ENCODE measurements around the gene BABAM2.

The BABAM2 gene

GRCh38 chr2:28325173-28325566, 434.6 kb downstream of the BABAM2 start:
- DNase-seq: peak in 2 of 3 donors; percentile 48 to 55
- H3K4me1 ChIP-seq (ENCODE audit: control extremely low read depth in 1 of 4, control insufficient read depth in 4 of 4, insufficient read depth in 4 of 4, low read length in 3 of 4): peaks cover 5 to 37% (median 16%) of the 10 kb centered on the region in 4 experiments
- no peaks in the 10 kb centered on the region for H3K9me3 ChIP-seq (ENCODE audit: control extremely low read depth in 1 of 5, control insufficient read depth in 4 of 5, insufficient read depth in 2 of 5, low read depth in 1 of 5, low read length in 4 of 5)
- no peak overlapping the region for H3K27ac ChIP-seq (ENCODE audit: insufficient read depth in 1 of 2, low read depth in 1 of 2, low read length in 2 of 2, poor library complexity in 1 of 2, severe bottlenecking in 2 of 2)
- CTCF ChIA-PET: interaction anchor here (1.3 kb wide), 1 partner anchor 15 kb away, joined by 4 read pairs; no protein-coding TSS in a partner anchor
- H3K27me3 ChIP-seq (replicated peaks in 2 of 5; ENCODE audit: control insufficient read depth in 4 of 5, insufficient read depth in 5 of 5, low read length in 4 of 5): no peaks in the 10 kb centered on the region
- POLR2A ChIA-PET: no interaction called here
- peaks cover 0 to 5% (median 3%) of the 10 kb centered on the region in 4 experiments for H3K36me3 ChIP-seq (ENCODE audit: control insufficient read depth in 4 of 4, insufficient read depth in 4 of 4, low read length in 3 of 4)
- WGBS (ENCODE audit: insufficient coverage): 44% methylated on average over 5 of the region's 5 CpGs
- no peak overlapping the region for H3K4me3 ChIP-seq (ENCODE audit: control insufficient read depth in 1 of 7, extremely low read depth in 1 of 7, insufficient read depth in 4 of 7, low read depth in 2 of 7, low read length in 6 of 7)

GRCh38 chr2:28325567-28326468, 435.3 kb downstream of the BABAM2 start:
- H3K27ac ChIP-seq (ENCODE audit: insufficient read depth in 1 of 2, low read depth in 1 of 2, low read length in 2 of 2, poor library complexity in 1 of 2, severe bottlenecking in 2 of 2): no peak overlapping the region
- no peaks in the 10 kb centered on the region for H3K36me3 ChIP-seq (ENCODE audit: control insufficient read depth in 4 of 4, insufficient read depth in 4 of 4, low read length in 3 of 4)
- peak in 2 of 3 donors; percentile 57 for DNase-seq
- no peaks in the 10 kb centered on the region for H3K27me3 ChIP-seq (replicated peaks in 2 of 5; ENCODE audit: control insufficient read depth in 4 of 5, insufficient read depth in 5 of 5, low read length in 4 of 5)
- peaks cover 0 to 1% (median 0%) of the 10 kb centered on the region in 5 experiments for H3K9me3 ChIP-seq (ENCODE audit: control extremely low read depth in 1 of 5, control insufficient read depth in 4 of 5, insufficient read depth in 2 of 5, low read depth in 1 of 5, low read length in 4 of 5)
- CTCF ChIA-PET: interaction anchor here (1.0 to 2.0 kb wide), 3 partner anchors 14 to 22 kb away, joined by 4 to 6 read pairs (median 5); no protein-coding TSS in a partner anchor
- POLR2A ChIA-PET: no interaction called here
- WGBS (ENCODE audit: insufficient coverage): 86% methylated on average over 9 of the region's 10 CpGs
- H3K4me3 ChIP-seq (ENCODE audit: control insufficient read depth in 1 of 7, extremely low read depth in 1 of 7, insufficient read depth in 4 of 7, low read depth in 2 of 7, low read length in 6 of 7): no peak overlapping the region
- H3K4me1 ChIP-seq (ENCODE audit: control extremely low read depth in 1 of 4, control insufficient read depth in 4 of 4, insufficient read depth in 4 of 4, low read length in 3 of 4): peaks cover 5 to 37% (median 16%) of the 10 kb centered on the region in 4 experiments

- no peaks in the 10 kb centered on the region for H3K36me3 ChIP-seq (ENCODE audit: control insufficient read depth in 4 of 4, insufficient read depth in 4 of 4, low read length in 3 of 4)
- H3K4me3 ChIP-seq (ENCODE audit: control insufficient read depth in 1 of 7, extremely low read depth in 1 of 7, insufficient read depth in 4 of 7, low read depth in 2 of 7, low read length in 6 of 7): no peak overlapping the region
- no peak overlapping the region for H3K27ac ChIP-seq (ENCODE audit: insufficient read depth in 1 of 2, low read depth in 1 of 2, low read length in 2 of 2, poor library complexity in 1 of 2, severe bottlenecking in 2 of 2)
- no peak for DNase-seq
- ChIA-PET CTCF (interaction anchor here (0.9 to 2.0 kb wide), 5 partner anchors 10 to 52 kb away, joined by 3 to 6 read pairs (median 4); no protein-coding TSS in a partner anchor), POLR2A (no interaction called here)
- 96% methylated on average over 4 of the region's 4 CpGs for WGBS (ENCODE audit: insufficient coverage)
- peaks cover 0 to 2% (median 0%) of the 10 kb centered on the region in 5 experiments for H3K9me3 ChIP-seq (ENCODE audit: control extremely low read depth in 1 of 5, control insufficient read depth in 4 of 5, insufficient read depth in 2 of 5, low read depth in 1 of 5, low read length in 4 of 5)
- H3K4me1 ChIP-seq (ENCODE audit: control extremely low read depth in 1 of 4, control insufficient read depth in 4 of 4, insufficient read depth in 4 of 4, low read length in 3 of 4): peaks cover 5 to 37% (median 16%) of the 10 kb centered on the region in 4 experiments
- H3K27me3 ChIP-seq (replicated peaks in 2 of 5; ENCODE audit: control insufficient read depth in 4 of 5, insufficient read depth in 5 of 5, low read length in 4 of 5): no peaks in the 10 kb centered on the region
Observed at GRCh38 chr2:28326469-28326805, 435.9 kb downstream of the BABAM2 start.

GRCh38 chr2:28326881-28327505, 436.5 kb downstream of the BABAM2 start:
- H3K4me1 ChIP-seq (ENCODE audit: control extremely low read depth in 1 of 4, control insufficient read depth in 4 of 4, insufficient read depth in 4 of 4, low read length in 3 of 4): peaks cover 5 to 37% (median 16%) of the 10 kb centered on the region in 4 experiments
- CTCF ChIA-PET: interaction anchor here (0.9 to 2.0 kb wide), 4 partner anchors 9 to 52 kb away, joined by 3 to 6 read pairs (median 4); no protein-coding TSS in a partner anchor
- H3K27ac ChIP-seq (ENCODE audit: insufficient read depth in 1 of 2, low read depth in 1 of 2, low read length in 2 of 2, poor library complexity in 1 of 2, severe bottlenecking in 2 of 2): no peak overlapping the region
- DNase-seq: no peak
- 100% methylated on average over 2 of the region's 6 CpGs for WGBS (ENCODE audit: insufficient coverage)
- no peaks in the 10 kb centered on the region for H3K36me3 ChIP-seq (ENCODE audit: control insufficient read depth in 4 of 4, insufficient read depth in 4 of 4, low read length in 3 of 4)
- peaks cover 0 to 2% (median 0%) of the 10 kb centered on the region in 5 experiments for H3K9me3 ChIP-seq (ENCODE audit: control extremely low read depth in 1 of 5, control insufficient read depth in 4 of 5, insufficient read depth in 2 of 5, low read depth in 1 of 5, low read length in 4 of 5)
- no peaks in the 10 kb centered on the region for H3K27me3 ChIP-seq (replicated peaks in 2 of 5; ENCODE audit: control insufficient read depth in 4 of 5, insufficient read depth in 5 of 5, low read length in 4 of 5)
- no peak overlapping the region for H3K4me3 ChIP-seq (ENCODE audit: control insufficient read depth in 1 of 7, extremely low read depth in 1 of 7, insufficient read depth in 4 of 7, low read depth in 2 of 7, low read length in 6 of 7)
- POLR2A ChIA-PET: interaction anchor here (0.5 kb wide), 1 partner anchor 231 kb away, joined by 3 read pairs; no protein-coding TSS in a partner anchor

- Histone ChIP-seq H3K4me1 (ENCODE audit: control extremely low read depth in 1 of 4, control insufficient read depth in 4 of 4, insufficient read depth in 4 of 4, low read length in 3 of 4) (peaks cover 5 to 37% (median 16%) of the 10 kb centered on the region in 4 experiments), H3K4me3 (ENCODE audit: control insufficient read depth in 1 of 7, extremely low read depth in 1 of 7, insufficient read depth in 4 of 7, low read depth in 2 of 7, low read length in 6 of 7) (no peak overlapping the region), H3K36me3 (ENCODE audit: control insufficient read depth in 4 of 4, insufficient read depth in 4 of 4, low read length in 3 of 4) (no peaks in the 10 kb centered on the region), H3K9me3 (ENCODE audit: control extremely low read depth in 1 of 5, control insufficient read depth in 4 of 5, insufficient read depth in 2 of 5, low read depth in 1 of 5, low read length in 4 of 5) (peaks cover 0 to 2% (median 0%) of the 10 kb centered on the region in 5 experiments), H3K27me3 (replicated peaks in 2 of 5; ENCODE audit: control insufficient read depth in 4 of 5, insufficient read depth in 5 of 5, low read length in 4 of 5) (no peaks in the 10 kb centered on the region), H3K27ac (ENCODE audit: insufficient read depth in 1 of 2, low read depth in 1 of 2, low read length in 2 of 2, poor library complexity in 1 of 2, severe bottlenecking in 2 of 2) (no peak overlapping the region)
- CTCF ChIA-PET: interaction anchor here (1.2 to 2.0 kb wide), 2 partner anchors 8 to 12 kb away, joined by 3 to 6 read pairs; no protein-coding TSS in a partner anchor
- POLR2A ChIA-PET: interaction anchor here (0.5 kb wide), 1 partner anchor 231 kb away, joined by 3 read pairs; no protein-coding TSS in a partner anchor
- 100% methylated on average over 5 of the region's 7 CpGs for WGBS (ENCODE audit: insufficient coverage)
- DNase-seq: no peak
Observed at GRCh38 chr2:28327581-28327955, 437.0 kb downstream of the BABAM2 start.

DNA sequence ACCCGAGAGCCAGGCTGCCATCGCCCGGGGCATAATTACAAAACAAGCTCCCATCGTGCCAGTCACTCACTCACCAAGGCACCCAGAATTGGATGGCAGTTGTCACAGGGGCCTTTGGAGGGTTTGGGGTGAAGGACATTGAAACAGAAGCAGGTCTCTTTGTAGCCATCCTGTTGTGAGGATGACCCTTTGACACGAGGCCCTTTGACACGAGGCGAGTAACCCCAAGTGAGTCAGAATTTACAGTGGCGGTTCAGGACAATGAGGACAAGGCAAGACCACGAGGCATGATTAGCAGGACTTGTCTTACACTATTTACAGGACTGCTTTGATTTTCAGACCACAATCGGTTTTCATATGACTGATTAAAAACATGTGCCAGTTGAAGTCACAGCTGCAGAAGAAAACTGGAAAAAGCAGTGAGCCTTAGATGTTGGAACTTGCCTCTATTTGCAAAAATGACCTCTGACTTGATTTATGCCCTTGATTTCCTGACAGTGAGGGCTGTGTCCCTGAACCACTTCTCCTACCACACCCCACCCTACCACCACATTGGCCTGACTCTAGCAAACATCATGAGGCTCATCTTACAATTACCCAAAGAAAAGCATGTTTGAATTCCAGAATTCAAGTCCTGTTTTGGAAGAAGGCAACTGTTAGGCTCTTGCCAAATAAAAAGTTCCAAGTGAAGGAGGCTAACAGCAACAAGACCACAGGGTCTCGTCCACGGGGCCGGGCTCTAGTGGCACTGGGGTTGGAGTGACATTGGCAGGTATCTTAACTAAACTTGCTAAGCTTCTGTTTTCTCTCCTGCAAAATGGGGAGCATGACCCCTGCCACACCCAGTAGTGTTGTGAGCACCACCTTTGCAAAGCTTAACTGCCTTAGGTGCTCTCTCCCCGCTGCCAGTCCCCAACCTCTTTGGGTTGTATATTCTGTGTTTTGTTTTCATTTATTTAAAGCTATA, 437.7 kb downstream of the BABAM2 start:
- Histone ChIP-seq H3K27ac (ENCODE audit: insufficient read depth in 1 of 2, low read depth in 1 of 2, low read length in 2 of 2, poor library complexity in 1 of 2, severe bottlenecking in 2 of 2) (no peak overlapping the region), H3K36me3 (ENCODE audit: control insufficient read depth in 4 of 4, insufficient read depth in 4 of 4, low read length in 3 of 4) (no peaks in the 10 kb centered on the region), H3K4me1 (ENCODE audit: control extremely low read depth in 1 of 4, control insufficient read depth in 4 of 4, insufficient read depth in 4 of 4, low read length in 3 of 4) (peaks cover 5 to 39% (median 16%) of the 10 kb centered on the region in 4 experiments), H3K27me3 (replicated peaks in 2 of 5; ENCODE audit: control insufficient read depth in 4 of 5, insufficient read depth in 5 of 5, low read length in 4 of 5) (no peaks in the 10 kb centered on the region), H3K9me3 (ENCODE audit: control extremely low read depth in 1 of 5, control insufficient read depth in 4 of 5, insufficient read depth in 2 of 5, low read depth in 1 of 5, low read length in 4 of 5) (peaks cover 0 to 2% (median 0%) of the 10 kb centered on the region in 5 experiments), H3K4me3 (ENCODE audit: control insufficient read depth in 1 of 7, extremely low read depth in 1 of 7, insufficient read depth in 4 of 7, low read depth in 2 of 7, low read length in 6 of 7) (no peak overlapping the region)
- POLR2A ChIA-PET: interaction anchor here (0.5 kb wide), 1 partner anchor 232 kb away, joined by 3 read pairs; no protein-coding TSS in a partner anchor
- 80% methylated on average over 10 of the region's 14 CpGs for WGBS (ENCODE audit: insufficient coverage)
- no peak for DNase-seq
- CTCF ChIA-PET: interaction anchor here (2.0 kb wide), 1 partner anchor 11 kb away, joined by 6 read pairs; no protein-coding TSS in a partner anchor

Data from common myeloid progenitor, CD34-positive (primary cell).